Measurements from ENCODE around the gene OPN4. TPM values are rescaled to one million over a fixed set of nuclear protein-coding genes. Genes with fewer than 3 reads are reported as not detected.

The OPN4 gene
- total RNA-seq, 1 donor from 2014 or later = not detected

DNA sequence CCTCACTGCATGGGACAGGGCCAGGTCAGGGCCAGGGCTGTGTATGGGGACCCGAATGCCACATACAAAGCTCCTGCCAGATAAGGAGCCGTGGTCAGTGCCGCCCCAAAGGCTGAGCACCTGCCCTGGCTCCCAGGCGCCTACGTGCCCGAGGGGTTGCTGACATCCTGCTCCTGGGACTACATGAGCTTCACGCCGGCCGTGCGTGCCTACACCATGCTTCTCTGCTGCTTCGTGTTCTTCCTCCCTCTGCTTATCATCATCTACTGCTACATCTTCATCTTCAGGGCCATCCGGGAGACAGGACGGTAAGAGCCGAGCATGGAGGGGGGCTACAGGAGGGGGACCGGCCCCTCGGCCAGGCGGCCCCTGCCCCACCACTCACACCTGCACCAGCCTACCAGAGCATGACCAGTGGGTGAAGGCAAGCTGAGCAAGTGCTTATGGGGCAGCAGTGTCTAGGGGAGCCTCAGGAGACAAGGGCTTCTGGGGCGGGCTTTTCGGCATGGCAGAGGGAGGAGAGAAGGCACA lies 4.9 kb downstream of the OPN4 start:
- no peaks in the 10 kb centered on the region for H3K27me3 Mint-ChIP-seq (ENCODE audit: low read depth)
- H3K9me3 Mint-ChIP-seq (ENCODE audit: low read depth) = no peaks in the 10 kb centered on the region
- DNase-seq (ENCODE audit: low spot score) = peak; percentile 76
- H3K36me3 Mint-ChIP-seq (ENCODE audit: low read depth) = no peaks in the 10 kb centered on the region
- no peak overlapping the region for H3K4me3 Mint-ChIP-seq (ENCODE audit: unreplicated experiment)
- H3K4me1 Mint-ChIP-seq (ENCODE audit: low read depth) = peaks cover 9% of the 10 kb centered on the region
- H3K27ac Mint-ChIP-seq (ENCODE audit: unreplicated experiment) = no peak overlapping the region
- TF ChIP-seq, protein P1, sequence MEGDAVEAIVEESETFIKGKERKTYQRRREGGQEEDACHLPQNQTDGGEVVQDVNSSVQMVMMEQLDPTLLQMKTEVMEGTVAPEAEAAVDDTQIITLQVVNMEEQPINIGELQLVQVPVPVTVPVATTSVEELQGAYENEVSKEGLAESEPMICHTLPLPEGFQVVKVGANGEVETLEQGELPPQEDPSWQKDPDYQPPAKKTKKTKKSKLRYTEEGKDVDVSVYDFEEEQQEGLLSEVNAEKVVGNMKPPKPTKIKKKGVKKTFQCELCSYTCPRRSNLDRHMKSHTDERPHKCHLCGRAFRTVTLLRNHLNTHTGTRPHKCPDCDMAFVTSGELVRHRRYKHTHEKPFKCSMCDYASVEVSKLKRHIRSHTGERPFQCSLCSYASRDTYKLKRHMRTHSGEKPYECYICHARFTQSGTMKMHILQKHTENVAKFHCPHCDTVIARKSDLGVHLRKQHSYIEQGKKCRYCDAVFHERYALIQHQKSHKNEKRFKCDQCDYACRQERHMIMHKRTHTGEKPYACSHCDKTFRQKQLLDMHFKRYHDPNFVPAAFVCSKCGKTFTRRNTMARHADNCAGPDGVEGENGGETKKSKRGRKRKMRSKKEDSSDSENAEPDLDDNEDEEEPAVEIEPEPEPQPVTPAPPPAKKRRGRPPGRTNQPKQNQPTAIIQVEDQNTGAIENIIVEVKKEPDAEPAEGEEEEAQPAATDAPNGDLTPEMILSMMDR (IDR thresholded peaks at IDR 0.05) = no peak

DNA sequence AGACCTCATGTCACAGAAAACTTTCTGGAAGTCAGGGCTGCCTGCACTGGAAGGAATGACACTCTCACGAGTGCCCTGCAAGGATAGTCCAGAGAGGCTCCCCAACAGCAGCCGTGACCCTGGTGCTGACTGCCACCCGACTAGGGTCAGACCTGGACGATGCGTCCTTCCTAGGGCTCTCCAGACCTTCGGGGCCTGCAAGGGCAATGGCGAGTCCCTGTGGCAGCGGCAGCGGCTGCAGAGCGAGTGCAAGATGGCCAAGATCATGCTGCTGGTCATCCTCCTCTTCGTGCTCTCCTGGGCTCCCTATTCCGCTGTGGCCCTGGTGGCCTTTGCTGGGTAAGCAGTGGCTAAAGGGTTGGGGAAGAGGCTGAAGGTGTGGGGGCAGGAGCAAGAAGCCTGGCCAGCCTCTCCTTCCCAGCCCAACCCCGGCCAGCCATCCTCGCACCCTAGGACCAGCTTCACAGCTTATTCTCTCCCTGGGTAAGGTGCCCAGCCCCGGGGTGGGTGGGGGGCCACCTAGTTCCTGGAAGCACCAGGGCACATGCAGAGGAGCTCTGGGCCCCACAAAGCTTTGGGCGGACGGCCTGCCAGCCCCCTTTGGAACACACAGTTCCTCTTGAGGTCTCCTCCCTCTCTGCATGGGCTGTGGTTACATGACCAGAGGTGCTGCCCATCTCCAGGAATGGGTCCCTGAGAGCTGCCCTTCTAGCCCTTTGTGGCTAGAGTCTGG lies 5.5 kb downstream of the OPN4 start:
- Mint-ChIP-seq H3K27ac (ENCODE audit: unreplicated experiment) (no peak overlapping the region), H3K9me3 (ENCODE audit: low read depth) (no peaks in the 10 kb centered on the region), H3K27me3 (ENCODE audit: low read depth) (no peaks in the 10 kb centered on the region), H3K4me1 (ENCODE audit: low read depth) (peaks cover 15% of the 10 kb centered on the region), H3K4me3 (ENCODE audit: unreplicated experiment) (no peak overlapping the region), H3K36me3 (ENCODE audit: low read depth) (no peaks in the 10 kb centered on the region)
- TF ChIP-seq, protein P1 (IDR thresholded peaks at IDR 0.05) = no peak
- DNase-seq (ENCODE audit: low spot score) = peak; percentile 82

DNA sequence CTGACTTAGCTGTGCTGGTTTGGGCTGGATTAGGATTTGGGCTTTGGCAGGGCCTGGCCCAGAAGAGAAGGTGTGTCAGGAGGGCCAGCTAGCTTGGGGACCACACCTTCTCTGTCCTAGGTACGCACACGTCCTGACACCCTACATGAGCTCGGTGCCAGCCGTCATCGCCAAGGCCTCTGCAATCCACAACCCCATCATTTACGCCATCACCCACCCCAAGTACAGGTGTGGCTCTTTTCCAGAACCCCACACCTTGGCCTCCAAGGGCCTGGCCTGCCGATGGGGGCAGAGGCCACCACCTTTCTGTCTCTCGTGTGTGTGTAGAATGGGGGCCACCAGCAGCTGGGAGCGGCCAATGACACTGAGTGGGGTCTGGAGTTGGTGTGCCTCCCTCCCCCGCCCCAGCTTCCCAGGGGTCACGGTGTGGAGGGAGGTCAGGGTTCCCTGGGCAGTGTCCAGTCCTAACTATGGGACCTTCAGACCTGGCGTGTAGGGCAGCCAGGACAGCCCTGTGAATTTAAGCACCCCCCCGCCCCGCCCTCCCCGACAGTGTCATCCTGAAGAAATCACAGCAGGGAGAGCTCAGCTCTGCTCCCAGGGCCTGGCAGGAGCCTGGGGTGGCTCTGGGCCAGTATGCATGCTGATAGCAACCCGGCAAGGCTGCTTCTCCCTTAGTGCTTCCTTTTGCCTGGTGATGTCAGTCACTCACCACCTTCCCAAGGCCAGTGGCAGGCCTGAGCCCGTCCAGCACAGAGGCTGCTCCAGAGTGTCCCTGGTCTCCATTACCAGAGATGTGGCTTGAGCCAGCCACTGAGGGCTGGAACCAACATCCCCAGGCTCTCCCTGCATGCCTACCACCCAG lies 7.0 kb downstream of the OPN4 start:
- no peak overlapping the region for H3K27ac Mint-ChIP-seq (ENCODE audit: unreplicated experiment)
- H3K27me3 Mint-ChIP-seq (ENCODE audit: low read depth) = no peaks in the 10 kb centered on the region
- no peak overlapping the region for H3K4me3 Mint-ChIP-seq (ENCODE audit: unreplicated experiment)
- H3K36me3 Mint-ChIP-seq (ENCODE audit: low read depth) = no peaks in the 10 kb centered on the region
- no peaks in the 10 kb centered on the region for H3K9me3 Mint-ChIP-seq (ENCODE audit: low read depth)
- peaks cover 28% of the 10 kb centered on the region for H3K4me1 Mint-ChIP-seq (ENCODE audit: low read depth)
- DNase-seq (ENCODE audit: low spot score) = peak; percentile 77
- TF ChIP-seq, protein P1 (IDR thresholded peaks at IDR 0.05) = no peak

DNA sequence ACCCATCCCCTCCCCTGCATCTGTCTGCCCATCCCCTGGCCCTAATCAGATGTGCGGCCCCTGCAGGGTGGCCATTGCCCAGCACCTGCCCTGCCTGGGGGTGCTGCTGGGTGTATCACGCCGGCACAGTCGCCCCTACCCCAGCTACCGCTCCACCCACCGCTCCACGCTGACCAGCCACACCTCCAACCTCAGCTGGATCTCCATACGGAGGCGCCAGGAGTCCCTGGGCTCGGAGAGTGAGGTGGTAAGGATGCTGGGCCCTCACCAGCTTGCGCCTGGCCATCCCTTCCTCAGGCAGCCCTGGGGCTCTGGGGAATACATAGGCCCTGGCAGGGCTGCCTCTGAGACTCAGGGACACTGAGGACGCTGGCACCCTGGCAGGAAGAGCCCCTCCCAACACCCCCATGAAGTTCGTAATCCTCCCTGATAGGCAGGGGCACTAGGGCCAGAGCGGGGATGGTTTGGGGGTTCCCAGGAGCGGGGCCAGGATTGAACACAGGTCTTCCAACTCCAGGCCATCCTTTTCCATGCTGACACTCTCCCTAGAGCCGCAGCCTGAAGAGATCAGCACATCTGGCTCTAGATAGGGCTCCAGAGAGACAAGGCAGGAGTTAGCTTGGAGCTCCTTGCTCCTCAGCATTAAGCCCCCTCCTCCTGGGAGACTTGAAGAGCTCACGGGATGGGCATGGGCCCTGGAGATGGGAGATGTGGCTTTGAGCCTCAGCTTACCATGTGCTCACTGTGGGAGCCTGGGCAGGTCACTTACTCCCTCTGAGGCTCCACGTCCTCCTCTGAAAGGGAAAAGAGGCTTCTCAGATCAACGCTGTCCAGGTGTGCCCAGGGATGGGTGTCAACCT lies 8.1 kb downstream of the OPN4 start:
- H3K27ac Mint-ChIP-seq (ENCODE audit: unreplicated experiment) = no peak overlapping the region
- no peaks in the 10 kb centered on the region for H3K27me3 Mint-ChIP-seq (ENCODE audit: low read depth)
- H3K9me3 Mint-ChIP-seq (ENCODE audit: low read depth) = no peaks in the 10 kb centered on the region
- peak; percentile 79 for DNase-seq (ENCODE audit: low spot score)
- no peak overlapping the region for H3K4me3 Mint-ChIP-seq (ENCODE audit: unreplicated experiment)
- no peaks in the 10 kb centered on the region for H3K36me3 Mint-ChIP-seq (ENCODE audit: low read depth)
- peaks cover 29% of the 10 kb centered on the region for H3K4me1 Mint-ChIP-seq (ENCODE audit: low read depth)
- TF ChIP-seq, protein P1 (IDR thresholded peaks at IDR 0.05) = no peak

DNA sequence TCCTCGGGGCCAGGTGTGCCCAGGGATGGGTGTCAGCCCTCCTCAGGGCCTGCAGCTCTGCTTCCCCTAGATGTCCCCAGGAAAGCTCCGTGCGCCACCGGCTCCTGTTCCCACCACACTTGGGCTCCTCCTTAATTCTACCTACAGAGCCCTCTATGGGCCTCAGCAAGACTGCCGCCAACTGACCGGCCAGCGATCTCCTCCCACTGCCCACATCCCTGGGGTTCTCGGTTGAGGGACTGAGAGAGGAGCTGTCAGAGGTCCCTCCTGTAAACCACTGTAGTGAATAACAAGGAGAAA lies 8.6 kb downstream of the OPN4 start:
- H3K27ac Mint-ChIP-seq (ENCODE audit: unreplicated experiment) = peak overlapping the region; percentile 51
- H3K36me3 Mint-ChIP-seq (ENCODE audit: low read depth) = no peaks in the 10 kb centered on the region
- DNase-seq (ENCODE audit: low spot score) = peak; percentile 86

More for the DNA sequence above, 8.6 kb downstream of the OPN4 start:
- Mint-ChIP-seq H3K27me3 (ENCODE audit: low read depth) (no peaks in the 10 kb centered on the region), H3K4me3 (ENCODE audit: unreplicated experiment) (no peak overlapping the region), H3K9me3 (ENCODE audit: low read depth) (no peaks in the 10 kb centered on the region), H3K4me1 (ENCODE audit: low read depth) (peaks cover 34% of the 10 kb centered on the region)
- TF ChIP-seq, protein P1 (IDR thresholded peaks at IDR 0.05) = no peak
